Right lobe of liver (tissue), 6 donors: ENCODE data around the gene ATL2. TPM values are rescaled to one million over a fixed set of nuclear protein-coding genes. Genes with fewer than 3 reads are reported as not detected.

ENCODE experiments used
- ATAC-seq, 4 donors: fragments of 200-7000 bp; cut with Tn5 transposase; one replicate each; pipeline ENCODE4 v1.9.1; 2020; ENCODE audit warnings: mild to moderate bottlenecking in 4 of 4, moderate library complexity in 4 of 4
- DNase-seq, 3 donors: peaks; one replicate each; pipeline ENCODE4 v3.0.0-alpha.2; 2020
- H3K27ac ChIP-seq, 3 donors: fragments of 200-600 bp; one replicate each; pipeline ENCODE4 v1.8.0; 2022
- H3K27me3 ChIP-seq, 2 donors: fragments of 200-600 bp; one replicate each; pipeline ENCODE4 v1.8.0; 2022
- H3K36me3 ChIP-seq, 4 donors: fragments of 200-600 bp; sonication (generic) in 1 of 4; one replicate each; pipeline versions ENCODE4 v1.5.1 to v1.8.0; 2017 to 2022; ENCODE audit warnings: control low read depth in 1 of 4
- H3K4me1 ChIP-seq, 4 donors: fragments of 200-600 bp; sonication (generic) in 1 of 4; one replicate each; pipeline versions ENCODE4 v1.5.1 to v1.8.0; 2017 to 2022; ENCODE audit warnings: control low read depth in 1 of 4
- H3K4me3 ChIP-seq, 3 donors: fragments of 200-600 bp; one replicate each; pipeline ENCODE4 v1.8.0; 2022
- H3K9me3 ChIP-seq, 4 donors: fragments of 200-600 bp; sonication (generic) in 1 of 4; one replicate each; pipeline versions ENCODE4 v1.5.1 to v1.8.0; 2017 to 2022; ENCODE audit warnings: control low read depth in 1 of 4
- CTCF ChIP-seq, 4 donors: fragments of 200-600 bp in 3 of 4; fragments of 450-650 bp in 1 of 4; IDR thresholded peaks; one replicate each; pipeline versions ENCODE4 v1.5.1 to v1.8.0; 2016 to 2022; ENCODE audit warnings: antibody characterized with exemption in 4 of 4, mild to moderate bottlenecking in 2 of 4
- POLR2A ChIP-seq: fragments of 450-650 bp; IDR thresholded peaks from one replicate; pipeline ENCODE4 v1.6.1; 2017; ENCODE audit warnings: antibody characterized with exemption, mild to moderate bottlenecking
- WGBS: methylation state at CpG from one replicate; pipeline ENCODE4 v1.1.6; 2018; ENCODE audit warnings: low coverage, low lambda C conversion rate; ENCODE audit not compliant: insufficient coverage; ENCODE audit errors: missing lambda C conversion rate; 5-methylcytosine and 5-hydroxymethylcytosine counted together
- intact Hi-C, 2 donors: fragments of 100-400 bp; cut with DNase I; formaldehyde crosslinking; loops; one replicate each; pipeline versions ENCODE4 v1.11.2 to v1.14.1; 2022
- total RNA-seq, 6 experiments: library from RNA; depleted of rRNA in 2 of 6; stranded (reverse); fragments of >200 nt in 2 of 6; fragmentation: NEBNext Ultra II Directional in 3 of 6; extraction: Animal tissue kit (Norgen Biotek cat#: 25700) in 3 of 6; gene quantifications; one replicate each; pipeline versions ENCODE4 v1.1.0 to v1.2.4, GENCODE V29; 2016 to 2023
- donor health status: DM: no; HTN: yes; CAD: no.
- donor health status: DM: no; HTN: no; CAD: no.
- donor health status: DM: no; HTN: no; CAD: no.
- donor health status: DM: no; HTN: yes; CAD: no.
- donor health status: DM: no; HTN: yes; CAD: no.

ATL2 gene
- total RNA-seq, 6 experiments from 2014 or later = 39.1 to 57.5 (median 46.3) TPM

GRCh38 chr2:38293152-38293865 is 83.8 kb downstream of the ATL2 start:
- H3K36me3 ChIP-seq = peaks cover 0 to 30% (median 11%) of the 10 kb centered on the region in 4 donors
- WGBS = 96% methylated on average over 7 of the region's 7 CpGs

GRCh38 chr2:38290332-38290731 is 86.7 kb downstream of the ATL2 start:
- intact Hi-C loops = no loop called here
- Histone ChIP-seq H3K27me3 (no peaks in the 10 kb centered on the region), H3K4me1 (no peaks in the 10 kb centered on the region), H3K27ac (no peak overlapping the region), H3K4me3 (no peak overlapping the region), H3K36me3 (peaks cover 0 to 2% (median 0%) of the 10 kb centered on the region in 4 donors), H3K9me3 (no peaks in the 10 kb centered on the region)
- TF ChIP-seq CTCF (IDR thresholded peaks at IDR 0.05) (no peak), POLR2A (no peak)
- no peak for DNase-seq
- 43% methylated on average over 4 of the region's 4 CpGs for WGBS
- ATAC-seq = no peak

More at GRCh38 chr2:38293152-38293865, 83.8 kb downstream of the ATL2 start:
- DNase-seq (no peak), ATAC-seq (peak in 1 of 4 donors; percentile 6)
- TF ChIP-seq CTCF (IDR thresholded peaks at IDR 0.05) (no peak), POLR2A (no peak)
- Histone ChIP-seq H3K27me3 (no peaks in the 10 kb centered on the region), H3K9me3 (no peaks in the 10 kb centered on the region), H3K27ac (no peak overlapping the region), H3K4me1 (no peaks in the 10 kb centered on the region), H3K4me3 (no peak overlapping the region)
- intact Hi-C loops = no loop called here

GRCh38 chr2:38284971-38285370 is 92.1 kb downstream of the ATL2 start:
- no peaks in the 10 kb centered on the region for H3K9me3 ChIP-seq
- H3K4me1 ChIP-seq = peaks cover 0 to 11% (median 2%) of the 10 kb centered on the region in 4 donors
- TF ChIP-seq POLR2A (no peak), CTCF (IDR thresholded peaks at IDR 0.05) (no peak)
- H3K4me3 ChIP-seq = no peak overlapping the region
- intact Hi-C loops = no loop called here
- H3K36me3 ChIP-seq = no peaks in the 10 kb centered on the region
- 40% methylated on average over 2 of the region's 3 CpGs for WGBS
- H3K27ac ChIP-seq = no peak overlapping the region
- DNase-seq = no peak
- ATAC-seq = no peak
- H3K27me3 ChIP-seq = no peaks in the 10 kb centered on the region

GRCh38 chr2:38281095-38281742 is 95.9 kb downstream of the ATL2 start:
- Histone ChIP-seq H3K4me3 (no peak overlapping the region), H3K27me3 (no peaks in the 10 kb centered on the region), H3K27ac (peak overlapping the region in 2 of 3 donors; percentile 13 to 44), H3K4me1 (peaks cover 0 to 11% (median 2%) of the 10 kb centered on the region in 4 donors), H3K36me3 (no peaks in the 10 kb centered on the region), H3K9me3 (no peaks in the 10 kb centered on the region)
- ATAC-seq (peak; percentile 80 to 88 (median 84)), DNase-seq (no peak)
- intact Hi-C loops = no loop called here
- WGBS = 50% methylated on average over 6 of the region's 6 CpGs
- TF ChIP-seq POLR2A = no peak
- no peak for TF ChIP-seq CTCF (IDR thresholded peaks at IDR 0.05)
